ENCODE results near the gene CALML4.

CALML4 gene

GRCh38 chr15:68154923-68155559 is 50.1 kb downstream of the CALML4 start:
- Histone ChIP-seq H3K9me2 (replicated peaks; ENCODE audit: control insufficient read depth, low read length) (no peaks in the 10 kb centered on the region), H3K36me3 (ENCODE audit: control insufficient read depth, low read length) (peaks cover 47% of the 10 kb centered on the region), H4K20me1 (ENCODE audit: control insufficient read depth, insufficient read depth, low read depth, low read length) (no peaks in the 10 kb centered on the region), H3K4me2 (ENCODE audit: low read length) (no peak overlapping the region), H3K79me2 (ENCODE audit: control insufficient read depth, low read length) (no peaks in the 10 kb centered on the region), H3K27me3 (ENCODE audit: control insufficient read depth, low read length) (no peaks in the 10 kb centered on the region), H3F3A (ENCODE audit: control insufficient read depth, insufficient read depth) (peaks cover 10% of the 10 kb centered on the region; the same call in 1 of the 2 replicates), H3K4me3 (ENCODE audit: low read length) (no peak overlapping the region), H3K4me1 (ENCODE audit: control insufficient read depth, low read length) (no peaks in the 10 kb centered on the region), H3K9me3 (ENCODE audit: control insufficient read depth, insufficient read depth, low read length) (no peaks in the 10 kb centered on the region), H3K27ac (ENCODE audit: low read depth, low read length) (no peak overlapping the region)
- TF ChIP-seq CTCF (IDR thresholded peaks at IDR 0.05; ENCODE audit: low read depth, low read length, poor library complexity, severe bottlenecking) = peak; percentile 71
- no peak for TF ChIP-seq EZH2phosphoT487 (IDR thresholded peaks at IDR 0.05; ENCODE audit: borderline replicate concordance, low read length)

- no peak overlapping the region for H3K4me2 ChIP-seq (ENCODE audit: low read length)
- H4K20me1 ChIP-seq (ENCODE audit: control insufficient read depth, insufficient read depth, low read depth, low read length) = no peaks in the 10 kb centered on the region
- H3K36me3 ChIP-seq (ENCODE audit: control insufficient read depth, low read length) = peaks cover 42% of the 10 kb centered on the region
- no peaks in the 10 kb centered on the region for H3K4me1 ChIP-seq (ENCODE audit: control insufficient read depth, low read length)
- no peaks in the 10 kb centered on the region for H3K79me2 ChIP-seq (ENCODE audit: control insufficient read depth, low read length)
- H3F3A ChIP-seq (ENCODE audit: control insufficient read depth, insufficient read depth) = peaks cover 10% of the 10 kb centered on the region; the same call in 1 of the 2 replicates
- H3K4me3 ChIP-seq (ENCODE audit: low read length) = no peak overlapping the region
- no peak overlapping the region for H3K27ac ChIP-seq (ENCODE audit: low read depth, low read length)
- no peak for TF ChIP-seq CTCF (IDR thresholded peaks at IDR 0.05; ENCODE audit: low read depth, low read length, poor library complexity, severe bottlenecking)
- no peak for TF ChIP-seq EZH2phosphoT487 (IDR thresholded peaks at IDR 0.05; ENCODE audit: borderline replicate concordance, low read length)
- H3K9me3 ChIP-seq (ENCODE audit: control insufficient read depth, insufficient read depth, low read length) = no peaks in the 10 kb centered on the region
- H3K9me2 ChIP-seq (replicated peaks; ENCODE audit: control insufficient read depth, low read length) = no peaks in the 10 kb centered on the region
- no peaks in the 10 kb centered on the region for H3K27me3 ChIP-seq (ENCODE audit: control insufficient read depth, low read length)
These were observed 52.8 kb downstream of the CALML4 start for GRCh38 chr15:68152342-68152741.

GRCh38 chr15:68151277-68151676 is 53.9 kb downstream of the CALML4 start:
- Histone ChIP-seq H3K9me2 (replicated peaks; ENCODE audit: control insufficient read depth, low read length) (no peaks in the 10 kb centered on the region), H3K4me1 (ENCODE audit: control insufficient read depth, low read length) (no peaks in the 10 kb centered on the region), H3K36me3 (ENCODE audit: control insufficient read depth, low read length) (peaks cover 47% of the 10 kb centered on the region), H3K9me3 (ENCODE audit: control insufficient read depth, insufficient read depth, low read length) (no peaks in the 10 kb centered on the region), H3F3A (ENCODE audit: control insufficient read depth, insufficient read depth) (peaks cover 10% of the 10 kb centered on the region; the same call in 1 of the 2 replicates), H4K20me1 (ENCODE audit: control insufficient read depth, insufficient read depth, low read depth, low read length) (no peaks in the 10 kb centered on the region), H3K27ac (ENCODE audit: low read depth, low read length) (no peak overlapping the region), H3K79me2 (ENCODE audit: control insufficient read depth, low read length) (no peaks in the 10 kb centered on the region), H3K4me3 (ENCODE audit: low read length) (no peak overlapping the region), H3K4me2 (ENCODE audit: low read length) (no peak overlapping the region), H3K27me3 (ENCODE audit: control insufficient read depth, low read length) (no peaks in the 10 kb centered on the region)
- TF ChIP-seq CTCF (IDR thresholded peaks at IDR 0.05; ENCODE audit: low read depth, low read length, poor library complexity, severe bottlenecking) = no peak
- TF ChIP-seq EZH2phosphoT487 (IDR thresholded peaks at IDR 0.05; ENCODE audit: borderline replicate concordance, low read length) = no peak

Measured in DOHH2 (cell line).